Measurements from ENCODE around the gene EIF5AL1. TPM values are rescaled to one million over a fixed set of nuclear protein-coding genes. Genes with fewer than 3 reads are reported as not detected.

EIF5AL1 gene
- total and polyA plus RNA-seq, 2 of the 8 experiments (the other 6 are each of a cell fraction or from before 2014, with no cell fraction given), result 1.7 to 2.2 TPM

- Histone ChIP-seq H4K5ac (ENCODE audit: insufficient read length, low read depth, low read length) (no peak overlapping the region), H2BK120ac (replicated peaks; ENCODE audit: low read depth, low read length) (no peak overlapping the region), H2BK20ac (ENCODE audit: low read length) (no peak overlapping the region), H4K8ac (ENCODE audit: extremely low read depth, insufficient read depth, low read length) (no peak overlapping the region), H3K23ac (ENCODE audit: insufficient read length) (no peak overlapping the region), H3K79me2 (ENCODE audit: control insufficient read depth in 1 of 2, insufficient read depth in 2 of 2, low read length in 2 of 2) (no peaks in the 10 kb centered on the region), H3K4ac (replicated peaks; ENCODE audit: insufficient read length, low read depth, low read length) (no peak overlapping the region), H3K4me2 (ENCODE audit: insufficient read depth in 1 of 2, low read depth in 2 of 2, low read length in 2 of 2) (no peak overlapping the region), H3K23me2 (ENCODE audit: low read depth, low read length) (no peaks in the 10 kb centered on the region), H3K27me3 (replicated peaks in 1 of 4; ENCODE audit: control insufficient read depth in 3 of 4, extremely low read depth in 1 of 4, insufficient read depth in 3 of 4, low read length in 3 of 4) (no peaks in the 10 kb centered on the region), H3K9ac (replicated peaks in 1 of 4; ENCODE audit: extremely low read depth in 1 of 4, low read depth in 3 of 4, low read length in 3 of 4) (no peak overlapping the region), H3K4me1 (replicated peaks in 1 of 4; ENCODE audit: control insufficient read depth in 3 of 4, insufficient read depth in 4 of 4, low read length in 3 of 4) (no peaks in the 10 kb centered on the region), H2BK5ac (ENCODE audit: low read depth, low read length) (no peak overlapping the region), H2AK5ac (ENCODE audit: low read depth, low read length) (no peak overlapping the region), H3K4me3 (ENCODE audit: extremely low read depth in 1 of 4, insufficient read depth in 2 of 4, low read depth in 3 of 4, low read length in 4 of 4) (no peak overlapping the region), H3K27ac (ENCODE audit: low read depth, low read length) (no peak overlapping the region), H4K91ac (replicated peaks; ENCODE audit: insufficient read length, low read length) (no peak overlapping the region), H3K14ac (ENCODE audit: insufficient read length) (no peak overlapping the region), H3K79me1 (ENCODE audit: low read depth, low read length) (no peaks in the 10 kb centered on the region), H3K56ac (replicated peaks; ENCODE audit: insufficient read length, low read depth, low read length) (no peak overlapping the region), H2BK15ac (ENCODE audit: low read length) (no peak overlapping the region), H4K20me1 (replicated peaks in 1 of 2; ENCODE audit: control insufficient read depth in 1 of 2, insufficient read depth in 2 of 2, low read length in 2 of 2) (no peaks in the 10 kb centered on the region), H3K18ac (ENCODE audit: extremely low read depth, low read length) (no peak overlapping the region), H2BK12ac (ENCODE audit: low read depth, low read length) (no peak overlapping the region), H3K36me3 (ENCODE audit: control insufficient read depth in 2 of 4, insufficient read depth in 4 of 4, low read length in 3 of 4) (no peaks in the 10 kb centered on the region), H2AFZ (ENCODE audit: low read length) (0 out of 2 replicates have a peak overlapping the region, but pooled peaks have one; percentile 65), H3K9me3 (ENCODE audit: insufficient read depth in 2 of 2, low read depth in 1 of 2, low read length in 1 of 2) (no peaks in the 10 kb centered on the region)
- 78% methylated on average over 2 of the region's 2 CpGs; no CpG with 5 or more reads in 1 of the 2 experiments for WGBS, 2 experiments (ENCODE audit: extremely low coverage in 1 of 2, insufficient coverage in 1 of 2, insufficient read length in 1 of 2, insufficient replicate concordance in 2 of 2, low coverage in 1 of 2, low lambda C conversion rate in 2 of 2, missing lambda C conversion rate in 1 of 2)
- FAIRE-seq (no peak), DNase-seq (ENCODE audit: low read depth in 1 of 2, low spot score in 2 of 2) (no peak)
- no peak for TF ChIP-seq GABPA (IDR thresholded peaks at IDR 0.05; ENCODE audit: borderline replicate concordance, insufficient read depth, low read length)
- no peak for TF ChIP-seq EP300 (IDR thresholded peaks at IDR 0.05; ENCODE audit: borderline replicate concordance in 1 of 2, low read depth in 2 of 2, low read length in 2 of 2)
- no peak for TF ChIP-seq SRF (IDR thresholded peaks at IDR 0.05; ENCODE audit: low read depth, low read length)
- POLR2A ChIA-PET (ENCODE audit: partially characterized antibody), result no interaction called here
- CTCF ChIA-PET (ENCODE audit: partially characterized antibody), result interaction anchor here (0.8 to 2.7 kb wide), 5 partner anchors 10 to 133 kb away, joined by 3 to 7 read pairs (median 3); no protein-coding TSS in a partner anchor
Observed at GRCh38 chr10:79552143-79552542, 39.8 kb downstream of the EIF5AL1 start.
